Stimulated activated CD8-positive, alpha-beta memory T cell treated with anti-CD3 and anti-CD28 coated beads, Interleukin-4, amount 100 ng/mL, for 24 hours (primary cell): Measurements from ENCODE around the gene PMEPA1.
A peak's percentile ranks its signal among the peaks of the same experiment; 100 is the strongest.

Experiments
- DNase-seq: peaks from one replicate; pipeline ENCODE4 v3.0.0-alpha.2; 2020; ENCODE audit warnings: low read depth

The PMEPA1 gene

DNA sequence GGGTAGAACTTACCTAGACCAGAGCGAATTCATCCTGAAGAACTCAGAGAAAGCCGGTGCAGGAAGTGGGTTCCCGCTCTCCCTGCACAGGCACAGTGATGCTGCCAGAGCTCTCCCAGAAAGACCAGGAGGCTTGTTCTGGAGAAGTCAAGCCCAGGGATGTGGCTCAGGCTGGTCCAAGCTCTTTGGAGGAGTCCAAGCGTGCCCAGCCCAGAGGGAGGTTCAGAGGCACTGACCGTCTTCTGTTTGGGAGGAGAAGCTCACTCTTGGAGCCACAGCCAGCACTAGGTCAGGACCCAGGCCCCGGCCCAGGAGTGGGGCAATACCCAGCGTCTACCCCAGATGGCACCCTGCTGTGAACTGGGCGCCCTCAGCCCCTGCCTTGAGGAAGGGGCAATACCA, 1.5 kb upstream of the PMEPA1 start:
- no peak for DNase-seq

DNA sequence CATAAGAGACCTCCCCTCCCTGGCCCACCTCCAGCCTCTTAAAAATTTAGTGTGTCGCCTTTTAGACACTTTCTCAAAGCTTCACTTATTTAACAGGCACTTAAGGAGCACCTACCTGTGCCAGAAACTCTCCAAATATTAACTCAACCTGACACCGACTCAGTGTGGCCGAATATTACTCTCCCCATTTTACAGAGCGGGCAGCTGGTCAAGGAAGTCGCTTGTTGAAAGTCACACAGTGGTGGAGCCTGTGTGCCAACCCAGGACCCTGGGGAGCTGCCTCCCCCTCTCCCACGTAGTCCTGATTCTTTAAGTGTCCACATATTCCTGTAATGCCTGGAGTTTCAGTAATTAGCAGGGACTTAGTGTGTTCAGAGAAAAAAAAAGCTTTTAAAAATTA, 1.0 kb upstream of the PMEPA1 start:
- DNase-seq = no peak

DNA sequence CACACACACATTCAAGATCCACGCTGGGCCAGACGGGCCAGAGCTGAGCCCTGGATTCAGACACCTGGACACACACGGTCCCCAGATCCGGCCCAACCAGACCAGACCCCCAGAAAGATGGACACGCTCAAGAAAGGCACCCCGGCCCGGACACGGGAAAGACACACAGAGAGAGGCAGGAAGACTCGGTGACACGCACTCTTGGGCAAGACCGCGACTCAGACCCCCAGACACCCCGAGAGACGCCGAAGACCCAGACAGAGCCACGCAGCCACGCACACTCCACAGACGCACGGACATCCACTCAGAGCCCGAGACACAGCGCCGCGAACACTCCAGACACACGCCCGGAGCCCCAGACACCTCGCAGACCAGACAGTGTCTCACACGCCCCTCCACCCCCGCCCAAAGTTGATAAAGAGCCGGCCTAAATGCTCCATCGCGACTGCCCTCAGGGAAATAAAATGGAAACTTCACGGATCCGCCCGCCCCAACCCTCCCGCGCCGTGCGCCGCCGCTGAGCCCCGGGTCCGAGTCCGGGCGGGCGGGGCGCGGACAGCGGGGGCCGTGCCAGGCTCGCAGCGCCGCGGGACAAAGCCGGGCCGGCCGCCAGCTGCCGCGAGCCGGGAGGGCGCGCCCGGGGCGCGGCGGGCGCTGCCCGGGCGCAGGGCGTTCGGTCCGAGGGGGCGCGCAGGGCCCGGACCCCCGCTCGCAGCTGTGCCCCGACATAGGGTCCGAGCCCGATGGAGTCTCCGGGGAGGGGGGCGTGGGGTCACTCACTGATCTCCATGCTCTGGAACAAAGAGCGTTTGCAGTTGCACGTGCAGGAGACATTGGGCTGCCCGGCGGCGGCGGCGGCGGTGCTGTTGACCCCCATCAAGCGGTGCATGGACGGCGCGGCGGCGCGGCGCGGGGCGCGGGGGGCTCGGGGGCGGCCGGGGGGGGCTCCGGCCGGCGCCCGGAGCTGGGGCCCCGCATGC, 831 bp downstream of the PMEPA1 start:
- DNase-seq = no peak

DNA sequence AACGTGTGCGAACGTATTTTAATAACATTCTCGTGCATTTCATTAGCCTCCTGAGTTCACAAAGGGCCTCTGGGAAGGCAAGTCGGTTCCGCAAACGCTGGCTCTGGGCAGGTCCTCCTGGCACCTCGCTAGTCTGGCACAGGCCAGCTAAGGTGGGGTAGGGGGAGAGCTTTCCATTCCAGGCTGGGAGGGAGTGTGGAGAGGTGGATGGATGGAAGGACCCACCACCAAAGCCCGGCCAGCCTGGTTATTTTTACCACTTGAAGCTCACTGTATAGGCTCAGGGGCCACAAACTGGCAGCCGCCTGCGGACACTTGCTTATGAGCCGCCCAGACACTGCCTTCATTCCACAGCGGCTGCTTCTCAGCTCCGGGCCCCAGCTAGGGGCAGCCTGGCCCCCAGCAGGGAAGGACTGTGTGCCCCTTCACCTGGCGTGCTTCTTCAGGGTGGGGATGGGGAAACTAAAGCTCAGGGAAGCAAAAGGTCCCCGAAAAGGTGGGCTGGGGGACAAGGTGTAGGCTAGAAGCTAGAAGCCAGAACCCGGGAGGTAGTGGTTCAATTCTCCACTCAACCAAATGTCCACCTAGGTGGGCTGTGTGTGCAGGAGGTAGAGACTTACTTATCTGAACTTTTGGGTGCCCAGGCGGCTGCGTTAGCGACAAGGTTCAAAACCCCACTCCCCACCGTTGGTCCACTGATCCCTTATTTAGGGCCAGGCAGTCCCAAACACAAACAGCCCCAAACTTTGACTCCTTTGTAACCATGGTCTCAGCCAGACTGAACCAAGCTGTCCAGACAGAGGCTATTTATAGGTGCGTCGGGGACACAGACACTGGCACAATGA, 1.7 kb downstream of the PMEPA1 start:
- DNase-seq = no peak

DNA sequence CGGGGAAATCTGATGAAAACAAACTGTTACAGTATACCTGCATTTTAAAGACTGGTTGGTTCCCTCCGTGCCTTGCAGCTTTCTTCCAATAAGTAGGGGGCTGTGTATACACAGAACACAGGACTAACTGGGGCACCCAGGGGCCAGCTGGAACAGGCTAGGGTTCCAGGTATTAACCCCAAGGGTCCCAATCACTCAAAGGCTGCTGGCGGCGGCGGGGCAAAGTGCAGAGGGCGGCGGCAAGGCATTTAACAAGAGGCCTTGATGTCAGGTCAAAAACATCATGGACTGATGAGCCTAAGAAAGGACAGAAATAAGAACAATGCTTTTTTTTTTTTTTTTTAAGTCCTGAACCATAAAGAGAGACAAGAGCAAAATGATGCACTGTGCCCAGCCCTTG, 2.5 kb downstream of the PMEPA1 start:
- no peak for DNase-seq

DNA sequence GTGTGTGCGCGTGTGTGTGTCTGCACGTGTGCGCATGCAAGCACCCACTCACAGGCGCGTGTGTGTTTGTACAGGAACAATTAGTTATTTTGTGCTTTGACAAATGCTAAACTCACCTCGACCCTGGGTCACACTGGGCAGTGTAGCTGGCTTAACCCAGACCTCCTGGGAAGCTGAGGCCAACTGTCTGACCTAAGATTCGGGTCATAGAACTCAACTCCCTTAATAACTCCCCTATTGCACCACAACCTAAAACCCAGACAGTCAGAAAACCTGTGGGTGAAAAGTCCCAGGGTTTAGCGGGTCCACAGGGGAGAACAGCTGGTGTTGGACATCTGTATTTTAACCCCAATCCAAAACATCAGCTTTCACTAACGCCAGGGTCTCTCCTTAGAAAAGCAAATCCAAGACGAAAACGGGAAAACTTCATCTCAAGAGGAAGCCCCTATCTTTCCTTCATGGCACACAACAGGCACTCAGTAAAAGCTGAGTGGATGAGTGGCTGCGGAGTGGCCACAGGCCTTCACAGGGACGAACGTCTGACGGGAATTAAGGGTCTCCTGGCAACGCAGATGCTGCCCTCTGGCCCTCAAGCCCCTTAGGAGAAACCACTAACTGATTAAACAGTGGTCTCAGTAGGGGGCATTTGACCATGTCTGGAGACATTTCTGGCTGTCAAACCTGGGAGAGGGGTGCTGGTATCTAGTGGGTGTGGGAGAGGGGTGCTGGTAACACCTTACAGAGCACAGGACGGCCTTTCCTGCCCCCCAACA, 4.5 kb downstream of the PMEPA1 start:
- no peak for DNase-seq

DNA sequence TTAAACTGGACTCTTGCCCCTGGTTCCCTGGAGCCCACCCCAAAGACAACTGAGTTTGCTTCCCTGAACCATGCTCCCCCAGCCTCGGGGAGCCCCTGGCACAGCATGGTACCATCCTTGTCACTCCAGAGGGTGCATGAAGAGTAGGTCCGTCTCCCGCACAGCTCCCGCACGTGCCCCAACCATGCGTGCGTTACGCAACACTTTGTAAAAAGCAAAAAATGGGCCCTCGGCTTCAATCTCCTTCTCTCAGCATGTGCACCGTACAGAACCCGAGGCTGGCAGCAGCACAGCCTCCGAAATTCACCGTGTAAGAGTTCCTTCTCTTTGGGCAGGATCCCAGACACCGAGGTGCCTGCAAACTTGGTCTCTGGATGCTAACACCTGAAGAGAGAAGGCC, 5.6 kb downstream of the PMEPA1 start:
- no peak for DNase-seq

DNA sequence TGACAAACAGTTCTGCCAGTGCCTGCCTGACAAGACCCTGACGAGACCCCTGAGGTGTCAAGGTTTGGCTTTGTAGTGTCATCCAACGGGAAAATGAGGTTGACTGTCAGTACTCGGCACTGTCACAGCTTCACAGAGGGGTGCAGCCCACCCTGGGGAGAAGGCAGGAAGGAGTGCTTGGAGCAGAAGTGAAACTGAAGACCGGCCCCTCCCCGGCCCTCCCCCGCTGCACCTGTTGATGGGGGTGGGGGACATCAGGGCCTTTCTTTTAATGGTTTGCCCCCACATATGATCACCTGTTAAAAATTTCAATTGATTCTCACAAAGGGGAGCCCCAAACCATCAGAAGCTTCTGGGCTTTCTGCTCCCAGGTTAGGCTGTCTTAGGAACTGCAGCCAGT, 6.8 kb downstream of the PMEPA1 start:
- no peak for DNase-seq

DNA sequence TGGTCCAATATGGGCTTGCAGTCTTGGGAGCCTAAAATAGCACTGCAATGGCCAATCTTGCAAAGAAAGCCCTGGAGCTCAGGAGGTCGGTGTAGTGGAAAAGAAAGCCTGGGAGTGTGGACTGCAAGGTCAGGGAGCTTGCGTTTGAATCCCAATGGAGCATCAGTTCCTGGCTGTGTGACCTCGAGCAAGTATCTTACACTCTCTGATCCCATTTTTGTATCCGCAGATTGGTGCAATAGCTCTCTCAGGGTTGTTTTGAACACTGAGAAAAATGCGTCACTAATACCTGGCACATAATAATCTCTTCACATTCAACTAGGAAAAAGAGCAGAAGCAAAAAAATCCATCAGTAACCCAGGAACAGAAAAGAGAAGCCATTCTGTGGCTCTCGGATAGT, 7.3 kb downstream of the PMEPA1 start:
- no peak for DNase-seq

DNA sequence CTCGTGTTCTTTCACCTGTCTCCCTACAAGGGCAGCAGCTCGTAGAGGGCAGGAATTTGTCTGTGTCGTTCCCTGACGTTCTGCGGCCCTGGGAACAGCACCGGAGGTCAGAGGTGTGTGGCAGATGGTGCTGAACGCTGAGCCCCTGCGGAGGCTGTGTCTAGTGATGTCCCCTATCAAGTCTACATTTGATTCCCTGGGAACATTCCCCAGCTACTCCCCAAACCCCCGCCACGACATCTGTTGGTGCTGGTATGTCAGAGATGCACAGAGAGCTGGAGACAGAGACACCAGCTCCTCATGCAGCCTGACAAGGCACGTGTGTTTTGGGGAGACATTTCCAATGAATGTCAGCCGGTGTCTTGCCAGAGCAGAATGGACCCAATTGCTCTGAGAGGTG, 7.7 kb downstream of the PMEPA1 start:
- DNase-seq = no peak

DNA sequence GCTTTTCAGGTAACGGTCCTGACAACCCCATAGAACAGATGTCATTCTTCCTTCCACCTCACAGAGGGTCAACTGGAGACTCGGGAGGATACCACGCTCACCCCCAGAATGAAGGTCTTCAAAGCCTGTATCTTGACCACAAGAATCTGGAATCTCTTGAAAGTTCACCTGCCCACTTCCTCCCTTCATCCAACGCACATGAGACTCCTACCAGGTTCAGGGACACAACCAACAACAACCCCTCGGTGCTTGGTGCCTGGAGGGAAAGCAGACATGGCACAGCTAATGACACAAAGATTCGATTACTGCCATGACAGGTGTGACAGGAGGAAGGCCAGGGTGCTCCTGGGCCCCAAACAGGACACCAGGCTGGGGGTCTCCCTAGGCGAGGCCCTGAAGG, 8.2 kb downstream of the PMEPA1 start:
- no peak for DNase-seq

DNA sequence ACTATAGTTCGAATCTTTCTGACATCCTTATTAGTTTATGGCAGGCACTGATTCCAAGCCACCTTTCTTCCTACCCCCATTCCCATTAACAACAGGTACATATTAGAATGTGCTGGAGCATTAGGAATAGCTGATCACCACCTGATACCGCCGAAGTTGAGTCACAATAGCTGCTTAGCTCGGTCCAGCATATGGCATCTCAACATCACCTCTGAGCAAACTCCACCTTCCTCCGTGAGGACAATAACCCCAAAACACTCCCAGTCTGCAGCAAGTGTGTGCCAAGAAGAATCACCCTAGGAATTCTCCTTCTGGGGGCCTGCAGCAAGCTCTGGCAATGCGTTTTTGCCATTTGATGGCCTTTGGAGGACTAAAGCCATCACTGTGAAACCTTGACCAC, 8.7 kb downstream of the PMEPA1 start:
- DNase-seq = no peak

DNA sequence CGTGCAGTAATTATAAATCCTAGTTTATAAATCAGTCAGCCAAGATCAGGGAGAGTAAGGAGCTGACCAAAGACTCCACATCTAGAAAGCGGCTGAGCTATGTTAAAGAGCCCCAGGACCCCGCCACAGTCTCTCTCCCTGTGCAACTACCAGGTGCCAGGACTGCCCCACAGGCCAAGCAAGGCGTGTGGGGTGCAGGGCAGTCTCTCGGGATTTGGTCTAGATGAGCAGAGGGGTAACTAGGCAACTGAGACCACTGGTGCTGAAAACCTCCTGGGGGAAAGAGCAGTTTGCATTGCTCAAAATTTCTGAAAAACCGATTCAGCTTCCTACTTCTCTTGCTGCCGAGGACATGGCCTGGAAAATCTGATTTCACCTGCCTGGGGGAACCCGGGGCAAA, 10.4 kb downstream of the PMEPA1 start:
- no peak for DNase-seq

DNA sequence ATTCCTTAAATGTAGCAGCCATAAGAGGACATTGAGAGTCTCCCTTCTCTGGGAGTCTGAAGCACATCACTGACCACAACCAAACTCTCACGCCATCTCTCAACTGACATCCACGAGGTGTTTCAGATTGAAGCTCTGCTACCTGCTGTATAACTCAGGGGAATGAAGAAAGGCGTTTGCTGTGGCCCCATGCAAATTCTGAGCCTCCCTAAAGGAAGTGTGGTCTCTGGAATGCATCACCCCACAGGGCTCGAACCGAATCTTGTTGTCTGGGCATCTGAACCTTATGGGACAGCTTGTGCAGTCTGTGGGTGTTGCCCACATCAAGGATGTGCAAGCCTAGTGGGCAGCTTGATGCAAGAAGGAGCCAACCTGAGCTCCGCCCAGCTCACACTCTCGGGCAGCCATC, 10.9 kb downstream of the PMEPA1 start:
- DNase-seq = no peak

DNA sequence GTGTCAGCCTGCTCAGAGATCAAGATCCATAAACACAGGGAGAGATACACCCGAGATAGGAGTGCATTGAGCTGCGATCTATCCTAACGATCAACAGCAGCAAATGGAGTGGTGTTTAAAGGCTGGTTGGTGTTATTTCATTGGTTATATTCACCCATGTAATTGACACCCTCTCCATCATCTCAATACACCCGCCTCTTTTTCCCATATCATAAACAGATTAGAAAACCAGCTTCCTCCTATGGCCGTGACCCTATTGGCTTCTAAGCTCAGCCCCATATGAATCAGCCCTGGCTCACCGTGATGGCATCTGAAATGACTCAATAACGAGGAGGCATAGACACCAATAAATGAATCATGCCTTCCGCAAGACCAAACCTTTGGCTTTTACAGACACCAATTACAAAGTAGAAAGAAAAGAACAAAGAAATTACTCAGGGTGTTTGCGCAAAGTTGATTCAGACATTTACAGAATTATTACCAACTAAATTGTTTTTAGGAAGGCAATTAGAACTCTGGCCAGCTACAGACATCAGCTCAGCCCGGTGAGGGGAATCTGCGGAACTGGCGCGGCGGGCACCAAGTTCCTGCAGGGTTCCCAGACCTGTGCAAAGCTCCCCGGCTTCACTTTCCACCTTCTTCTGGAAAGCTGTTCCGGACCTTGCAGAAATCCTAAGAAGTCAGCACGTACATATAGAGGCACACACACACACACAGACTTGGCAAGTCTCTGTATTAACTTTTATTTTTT, 11.5 kb downstream of the PMEPA1 start:
- DNase-seq = peak; percentile 51

DNA sequence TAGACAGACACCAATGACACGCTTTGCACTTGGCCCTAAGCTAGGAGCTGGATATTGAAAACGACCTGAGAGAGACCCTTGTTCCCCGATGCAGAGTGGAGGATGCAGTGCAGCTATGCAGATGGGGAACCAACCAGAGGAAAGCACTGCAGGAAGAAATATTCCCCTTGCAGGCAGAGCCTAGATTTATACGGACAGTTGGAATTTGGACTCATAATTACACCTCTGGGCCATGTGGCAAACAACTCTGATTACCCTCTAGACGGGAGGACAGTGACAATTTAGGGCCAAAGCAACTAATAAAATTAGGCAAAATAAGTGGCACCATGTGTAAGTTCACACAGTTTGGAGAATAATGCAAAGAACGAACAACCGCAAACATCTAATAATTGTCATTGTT, 12.3 kb downstream of the PMEPA1 start:
- no peak for DNase-seq

DNA sequence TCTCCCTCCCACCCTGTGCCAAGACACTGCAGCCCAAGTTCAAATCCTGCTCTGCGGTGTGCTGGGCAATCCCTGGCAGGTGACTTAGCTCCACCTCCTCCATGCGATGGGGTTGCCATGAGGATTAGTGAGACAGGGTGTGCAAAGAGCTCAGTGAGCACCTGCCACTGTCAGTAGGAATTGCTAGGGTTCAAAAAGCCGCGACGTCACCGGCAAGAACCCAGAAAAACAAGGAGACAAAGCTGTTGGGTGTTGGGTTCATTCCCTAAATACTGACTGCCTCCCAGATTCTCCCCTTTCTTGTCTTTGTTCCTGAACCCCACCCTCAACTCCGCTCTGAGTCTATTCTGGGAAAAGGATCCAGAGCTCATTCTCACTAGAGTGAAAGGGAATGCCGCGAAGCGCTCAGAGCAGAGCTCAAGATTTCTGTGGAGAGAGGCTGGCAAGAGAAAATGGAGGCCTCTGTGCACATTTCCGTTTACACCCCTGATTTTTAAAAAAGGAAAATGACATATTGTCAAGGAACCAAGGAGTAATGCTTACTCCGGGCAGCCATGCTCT, 13.3 kb downstream of the PMEPA1 start:
- DNase-seq = no peak

DNA sequence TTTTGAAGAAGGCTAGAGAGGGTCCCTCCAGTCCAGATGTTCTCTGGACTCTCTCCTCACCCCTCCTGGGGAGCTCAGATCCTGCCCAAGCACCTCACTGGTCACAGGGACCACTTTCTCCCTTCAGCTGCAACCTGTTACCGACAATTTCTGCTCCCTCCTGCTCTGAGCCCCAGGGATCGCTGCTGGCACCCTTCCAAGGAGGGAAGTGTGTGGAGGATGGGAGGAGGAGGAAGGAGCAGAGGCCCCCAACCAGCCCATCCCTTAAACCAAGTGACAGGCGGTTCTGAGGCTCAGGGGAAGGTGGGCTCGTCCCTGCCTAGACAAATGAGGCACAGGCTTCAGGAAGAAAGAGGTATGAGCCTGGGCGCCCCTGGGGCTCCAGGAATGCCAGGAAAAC, 13.9 kb downstream of the PMEPA1 start:
- no peak for DNase-seq

DNA sequence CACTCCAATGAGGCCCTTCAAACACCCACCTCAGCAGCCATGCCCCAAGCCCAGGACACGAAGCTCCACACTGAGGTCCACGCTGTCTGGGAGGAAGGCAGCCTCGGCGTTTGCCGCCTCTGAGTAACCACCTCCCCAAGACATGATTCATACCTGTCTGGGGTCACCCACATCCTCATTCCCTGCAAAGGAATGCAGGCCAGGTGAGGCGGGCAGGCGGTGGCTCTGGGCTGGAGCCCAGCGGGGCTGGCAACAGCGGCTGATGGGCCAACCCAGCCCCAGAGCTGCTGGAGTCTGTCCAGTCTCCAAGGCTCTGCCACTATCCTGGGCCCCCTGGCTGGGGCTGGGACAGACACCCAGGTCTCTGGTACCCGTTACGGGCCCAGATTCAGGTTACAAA, 14.8 kb downstream of the PMEPA1 start:
- DNase-seq = no peak

DNA sequence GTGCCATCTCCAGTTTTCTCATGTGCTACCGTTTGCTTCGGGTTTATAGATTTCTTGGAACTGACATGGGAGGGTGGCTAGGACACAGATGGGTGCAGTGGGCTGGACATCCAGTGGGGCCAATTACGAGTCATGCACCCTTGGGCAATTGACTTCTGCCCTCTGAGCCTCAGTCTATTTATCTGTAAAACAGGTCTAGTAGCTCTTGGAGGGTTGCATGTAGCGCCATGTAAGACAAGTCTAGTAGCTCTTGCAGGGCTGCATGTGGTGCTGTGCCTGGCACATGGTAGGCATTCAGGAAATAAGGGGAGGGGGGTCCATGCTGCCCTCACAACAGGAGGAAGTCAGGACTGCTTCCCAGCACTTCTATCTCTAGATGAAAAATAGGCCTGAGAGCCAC, 15.3 kb downstream of the PMEPA1 start:
- no peak for DNase-seq

DNA sequence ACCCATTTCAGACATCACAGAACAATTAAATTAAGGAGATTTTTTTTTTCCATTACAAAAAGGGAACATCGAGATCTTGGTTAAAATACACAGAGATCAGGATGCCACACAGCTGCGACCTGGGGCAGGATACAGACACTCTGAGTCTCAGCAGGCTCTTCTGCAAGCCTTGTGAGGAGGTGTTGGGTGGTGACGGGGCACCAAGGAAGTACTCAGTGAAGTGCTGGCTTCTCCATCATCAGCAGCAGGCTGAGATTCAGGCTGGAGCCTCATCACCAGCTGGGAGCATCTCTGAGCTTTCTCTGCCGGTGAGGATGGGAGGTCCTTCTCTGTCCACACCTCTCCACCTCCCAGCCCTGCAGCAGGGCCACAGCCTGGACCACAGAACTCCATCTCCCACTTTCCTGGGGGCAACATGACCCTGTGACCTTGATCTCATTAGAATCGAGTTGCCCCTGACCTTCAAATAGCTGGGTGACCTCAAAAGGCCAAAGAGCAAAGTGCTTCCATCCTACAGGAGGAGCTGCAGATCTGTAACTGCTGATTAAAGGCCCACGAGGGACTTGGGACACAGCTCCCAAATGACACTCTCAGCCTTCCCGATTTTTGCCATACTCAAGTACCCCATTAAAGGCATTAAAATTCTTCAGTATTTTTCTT, 16.0 kb downstream of the PMEPA1 start:
- DNase-seq = no peak
